HG03575 (cell line): ENCODE measurements around the gene ADAMTSL1.

Source experiments
- ATAC-seq: cut with Tn5 transposase; IDR thresholded peaks from one replicate; pipeline ENCODE4 v1.9.1; 2021; ENCODE audit not compliant: unreplicated experiment, insufficient number of reproducible peaks, low FRiP score; ENCODE audit errors: extremely low read depth

ADAMTSL1 gene

DNA sequence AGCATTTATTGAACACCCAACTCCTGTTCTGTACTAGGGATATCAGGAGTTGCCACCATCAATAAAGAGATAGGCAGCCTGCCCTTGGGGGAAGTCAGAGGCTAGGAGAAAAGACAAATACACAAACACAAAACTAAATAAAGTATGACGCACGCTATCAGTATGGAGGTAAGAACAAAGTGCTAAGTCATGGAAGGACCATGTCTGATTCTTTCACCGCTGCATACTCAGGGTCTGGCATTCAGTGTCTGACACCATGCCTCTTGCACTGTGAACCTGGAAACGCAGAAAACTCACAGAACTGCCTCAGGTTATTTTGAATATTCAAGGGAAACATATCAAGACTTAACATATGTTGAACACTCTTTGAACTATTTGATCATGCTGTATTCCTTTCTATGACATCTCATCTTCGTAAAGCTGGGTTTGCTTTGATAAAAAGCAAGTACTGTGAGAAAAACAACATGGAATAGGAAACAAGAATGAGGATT, 65.3 kb downstream of the ADAMTSL1 start:
- ATAC-seq, result no peak

DNA sequence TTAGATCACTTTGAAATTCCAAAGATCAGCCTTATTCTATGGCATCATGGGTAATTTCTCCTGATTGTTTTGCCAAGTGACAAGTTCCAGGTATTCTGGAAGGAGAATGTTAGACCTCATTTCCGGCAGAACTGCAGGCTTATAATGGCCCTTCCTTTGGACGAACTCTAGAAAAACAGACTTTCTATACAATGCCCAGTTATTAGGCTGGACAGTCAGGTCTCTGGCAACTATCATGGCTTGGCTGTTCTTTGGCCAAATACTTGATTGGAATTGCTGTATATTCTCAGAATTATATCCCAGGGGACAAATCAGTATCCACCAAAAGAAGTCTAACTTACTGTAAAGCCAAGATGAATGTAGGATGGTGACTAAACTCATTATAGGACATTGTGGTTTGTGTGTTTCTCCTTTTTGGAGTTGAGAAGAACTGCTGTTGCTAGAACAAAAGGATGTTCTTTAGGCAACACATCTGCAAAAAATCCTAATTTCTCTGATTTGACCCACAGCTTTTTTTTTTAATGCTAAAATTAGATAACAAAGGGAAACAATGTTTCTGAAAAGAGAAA, 69.0 kb downstream of the ADAMTSL1 start:
- no peak for ATAC-seq

DNA sequence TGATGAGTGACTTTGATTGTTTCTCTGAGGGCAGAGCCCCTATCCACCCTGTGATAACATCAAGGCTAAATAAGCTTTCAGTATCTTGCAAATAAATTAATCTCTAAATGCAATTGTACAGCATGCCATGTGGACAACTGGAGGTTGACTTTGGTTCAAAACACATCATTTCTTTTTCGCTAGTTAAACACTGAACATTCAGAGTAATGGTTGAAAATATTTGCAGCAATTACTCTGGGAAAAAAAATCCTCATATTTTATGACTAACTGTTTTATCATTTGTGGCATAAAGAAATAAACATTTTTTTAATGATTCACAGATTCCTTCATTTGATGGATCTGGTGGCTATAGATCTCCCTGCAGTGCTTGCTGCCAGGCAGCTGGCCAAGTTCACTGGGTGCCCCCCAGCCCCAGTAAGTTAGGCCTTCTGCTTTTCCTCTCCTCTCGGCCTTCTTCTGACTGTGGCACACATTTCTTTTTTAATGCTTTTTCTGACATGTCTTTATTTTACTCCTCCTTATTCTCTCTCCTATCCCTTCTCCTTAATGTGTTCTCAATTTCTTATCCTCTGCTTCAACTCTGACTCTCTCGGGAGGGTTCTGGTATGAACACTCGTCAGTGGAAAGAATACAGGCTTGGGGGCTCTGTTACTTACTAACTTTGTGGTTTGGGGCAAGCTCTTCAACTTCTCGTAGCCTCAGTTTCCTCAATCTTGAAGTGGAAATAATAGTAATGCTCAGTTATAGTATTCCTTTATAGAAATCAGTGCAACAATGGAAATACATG, 69.6 kb downstream of the ADAMTSL1 start:
- no peak for ATAC-seq

DNA sequence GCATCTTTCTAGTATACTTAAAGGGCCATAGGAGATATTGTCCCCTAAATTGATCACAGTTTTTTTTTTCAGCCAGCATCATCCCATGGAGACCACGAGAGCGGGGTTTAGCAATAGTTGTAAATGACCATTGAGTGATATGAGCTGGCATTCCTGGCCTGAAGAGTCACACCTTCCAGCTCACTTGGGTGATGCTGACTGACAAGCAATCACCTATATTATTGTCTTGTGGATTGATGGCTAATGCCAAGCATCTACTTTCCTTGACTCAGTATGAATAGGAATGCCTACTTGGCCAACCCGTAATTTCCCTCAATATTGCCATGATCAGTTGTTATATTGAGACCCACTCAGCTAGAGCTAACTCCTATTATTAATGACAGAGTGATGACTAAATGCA, 70.5 kb downstream of the ADAMTSL1 start:
- no peak for ATAC-seq

DNA sequence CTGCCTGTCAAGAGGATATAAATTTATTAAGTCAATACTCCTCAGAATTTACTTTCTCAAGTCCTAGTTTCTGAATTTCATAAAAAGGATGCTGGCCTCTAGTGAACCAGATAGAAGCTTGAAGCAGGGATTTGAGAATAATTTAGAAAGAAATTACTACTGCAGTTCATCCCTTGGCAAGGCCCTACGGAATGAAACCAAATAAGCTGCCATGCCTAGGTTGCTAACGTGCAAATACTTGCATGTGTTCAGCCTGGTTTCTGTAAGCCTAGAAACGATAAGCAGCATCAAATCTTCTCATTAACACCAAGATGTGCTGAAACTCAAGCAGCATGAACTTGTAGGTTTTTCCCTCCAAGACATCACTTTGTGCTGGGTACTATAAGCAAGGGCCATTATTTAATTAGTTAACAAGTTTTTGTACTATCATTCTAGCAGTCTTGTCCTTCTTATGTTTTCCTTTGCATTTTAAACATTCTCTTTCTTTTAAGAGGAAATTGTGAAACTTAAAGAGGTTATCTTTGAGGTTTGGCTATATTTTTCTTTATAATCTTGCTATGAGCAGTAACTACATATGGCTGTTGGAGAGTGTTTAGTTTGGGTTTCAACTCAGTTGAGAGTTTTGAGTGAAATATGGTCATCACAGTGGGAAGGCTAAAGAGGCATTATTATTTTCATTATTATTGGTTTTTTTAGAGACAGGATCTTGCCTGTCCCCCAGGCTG, 71.8 kb downstream of the ADAMTSL1 start:
- no peak for ATAC-seq

DNA sequence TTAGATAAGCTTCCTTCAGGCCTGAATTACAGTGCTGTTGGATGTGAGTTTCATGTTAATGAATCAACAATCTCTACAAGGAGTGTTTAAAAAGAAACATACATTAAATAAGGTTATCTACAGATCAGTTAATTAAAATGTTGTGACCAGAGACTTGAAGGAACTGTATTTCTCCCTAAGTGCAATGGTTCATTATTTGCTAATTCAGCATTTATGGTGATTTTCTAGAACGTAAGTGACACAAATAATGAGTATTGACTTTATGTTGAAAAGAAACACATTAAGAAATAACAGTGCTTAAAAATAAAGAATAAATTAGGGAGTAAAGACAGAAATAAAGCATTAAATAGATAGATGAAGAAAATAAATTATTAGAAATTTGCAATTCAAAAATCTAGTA, 74.5 kb downstream of the ADAMTSL1 start:
- ATAC-seq, result no peak

DNA sequence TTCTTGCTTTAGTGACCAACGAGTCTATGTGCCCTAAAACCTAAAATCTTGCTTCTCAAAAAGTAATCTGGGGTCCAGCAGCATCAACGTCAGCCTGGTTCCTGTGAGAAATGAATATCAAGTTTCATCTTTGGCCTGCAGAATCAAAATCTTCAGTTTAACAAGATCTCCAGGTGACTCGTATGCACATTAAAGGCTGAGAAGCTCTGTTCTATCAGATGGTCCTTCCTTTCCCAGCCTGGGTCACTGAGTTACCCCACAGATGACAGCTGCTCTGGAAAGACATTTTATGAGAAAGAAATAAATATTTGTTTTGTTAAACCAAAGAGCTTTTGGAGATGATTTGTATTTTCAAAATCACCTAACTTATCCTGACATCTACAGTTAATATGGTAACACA, 75.8 kb downstream of the ADAMTSL1 start:
- ATAC-seq, result no peak

DNA sequence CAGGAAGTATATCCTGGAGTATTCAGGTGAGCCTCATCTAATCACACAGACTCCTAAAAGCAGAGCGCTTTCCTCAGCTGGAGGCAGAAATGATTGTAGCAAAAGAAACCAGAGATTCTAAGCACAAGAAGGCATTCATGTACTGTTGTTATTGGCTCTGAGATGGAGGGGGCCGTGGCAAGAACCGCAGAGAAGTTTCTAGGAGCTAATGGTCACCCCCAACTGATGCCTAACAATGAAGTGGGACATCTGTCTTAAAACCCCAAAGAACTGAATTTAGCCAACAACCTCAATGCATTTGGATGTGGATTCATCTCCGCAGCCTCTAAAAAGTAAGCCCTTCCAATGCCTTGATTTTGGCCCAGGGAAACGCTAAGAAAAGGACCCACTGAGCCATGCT, 76.3 kb downstream of the ADAMTSL1 start:
- no peak for ATAC-seq

DNA sequence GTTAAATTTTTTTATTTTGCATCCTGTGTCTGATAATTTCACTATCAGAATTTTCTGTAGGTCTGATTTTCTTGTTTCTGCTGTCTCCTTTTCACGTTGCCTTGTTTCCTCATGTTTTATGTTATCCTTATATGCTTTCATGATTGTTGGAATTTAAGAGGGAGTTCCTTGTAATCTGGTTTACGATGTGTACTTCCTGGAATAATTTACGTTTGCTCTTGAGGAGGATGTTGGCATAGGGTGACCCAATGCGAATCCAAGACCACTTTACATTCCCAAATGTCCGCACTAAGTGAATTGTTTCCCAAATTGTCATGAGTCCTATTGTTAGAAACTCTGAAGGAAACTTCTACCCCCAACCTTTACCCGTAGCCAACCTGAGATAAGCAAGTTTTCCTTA, 80.3 kb downstream of the ADAMTSL1 start:
- ATAC-seq, result no peak

DNA sequence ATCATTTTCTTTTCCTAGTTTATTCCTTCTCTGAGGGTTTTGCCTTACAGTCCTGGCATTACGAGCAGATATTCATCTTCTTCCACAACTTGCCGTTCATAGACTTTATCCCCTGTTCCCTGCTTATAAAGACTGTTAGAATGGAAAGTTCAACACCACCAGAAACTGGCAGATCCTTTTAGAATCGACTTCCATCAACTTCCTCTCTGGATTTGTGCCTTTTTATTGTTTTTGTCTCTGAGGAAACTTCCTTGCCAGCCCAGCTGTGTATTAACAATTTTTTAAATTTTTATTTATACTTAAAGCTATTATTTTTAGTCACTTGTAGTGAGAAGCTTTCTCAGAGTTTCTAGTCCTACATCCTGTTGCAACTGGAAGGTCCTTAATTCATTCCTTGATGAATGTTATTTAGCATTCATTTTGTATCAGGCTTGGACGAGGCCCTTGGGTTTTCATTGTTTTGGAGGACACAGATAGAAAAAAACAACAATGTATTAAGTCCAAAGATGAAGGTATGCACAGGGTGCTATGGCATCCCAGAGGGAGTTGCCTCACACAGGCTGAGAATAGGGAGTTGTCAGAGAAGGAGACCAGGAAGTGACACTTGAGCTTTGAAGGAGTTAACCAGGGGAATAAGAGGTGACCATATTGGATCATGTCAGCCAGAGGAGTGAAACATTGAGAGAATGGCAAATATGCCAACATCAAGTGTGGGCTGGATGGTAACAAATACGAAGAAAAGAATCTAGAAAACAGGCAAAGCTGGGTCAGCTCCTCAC, 81.3 kb downstream of the ADAMTSL1 start:
- no peak for ATAC-seq

DNA sequence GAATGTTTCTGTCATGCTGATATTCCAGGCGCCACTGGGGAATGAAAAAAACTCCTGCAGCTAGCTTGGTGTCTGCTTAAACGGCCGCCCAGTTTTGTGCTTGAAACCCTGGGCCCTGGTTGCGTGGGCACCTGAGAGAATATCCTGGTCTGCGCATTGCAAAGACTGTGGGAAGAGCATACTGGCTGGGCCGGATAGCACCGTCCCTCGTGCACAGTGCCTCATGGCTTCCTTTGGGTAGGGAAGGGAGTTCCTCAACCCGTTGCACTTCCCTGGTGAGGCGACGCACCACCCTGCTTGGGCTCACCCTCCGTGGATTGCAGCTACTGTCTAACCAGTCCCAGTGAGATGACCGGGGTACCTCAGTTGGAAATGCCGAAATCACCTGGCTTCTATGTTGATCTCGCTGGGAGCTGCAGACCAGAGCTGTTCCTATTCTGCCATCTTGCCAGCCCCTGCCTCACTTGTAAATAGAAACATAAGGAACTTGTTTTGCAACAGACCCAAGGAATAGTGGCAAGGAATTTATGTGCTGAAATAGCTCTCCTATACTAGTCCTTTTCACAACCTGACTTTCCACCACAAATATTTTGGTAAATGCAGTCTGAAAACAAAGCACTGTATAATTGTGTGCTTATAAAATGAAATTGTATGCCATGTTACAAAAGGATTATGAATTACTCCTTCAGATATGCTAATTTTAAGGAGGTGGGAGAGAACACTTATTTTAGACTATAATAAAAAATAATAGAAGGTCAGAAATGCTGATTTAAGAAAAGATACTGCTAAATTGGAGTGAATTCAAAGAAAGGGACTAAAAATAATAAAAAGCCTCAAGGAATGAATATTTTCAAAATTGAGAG, 90.3 kb downstream of the ADAMTSL1 start:
- no peak for ATAC-seq

DNA sequence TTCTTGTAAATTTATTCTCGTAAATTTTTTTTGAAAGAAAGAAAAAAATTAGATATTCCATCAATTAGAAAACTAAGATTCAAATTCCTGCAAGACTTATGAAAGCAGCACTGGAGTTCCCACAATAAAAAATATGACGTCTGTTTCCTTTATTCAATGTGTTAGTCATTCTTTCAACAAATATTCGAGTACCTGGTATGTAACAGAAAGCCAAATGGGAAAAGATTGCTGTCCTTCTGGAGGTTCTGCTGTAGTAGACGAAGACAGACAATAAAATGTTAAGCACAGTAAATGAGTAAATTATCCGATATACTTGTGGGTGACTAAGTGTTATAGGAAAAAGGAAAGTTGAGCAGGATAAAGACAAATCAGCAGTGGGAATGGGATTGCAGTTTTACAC, 92.2 kb downstream of the ADAMTSL1 start:
- no peak for ATAC-seq

DNA sequence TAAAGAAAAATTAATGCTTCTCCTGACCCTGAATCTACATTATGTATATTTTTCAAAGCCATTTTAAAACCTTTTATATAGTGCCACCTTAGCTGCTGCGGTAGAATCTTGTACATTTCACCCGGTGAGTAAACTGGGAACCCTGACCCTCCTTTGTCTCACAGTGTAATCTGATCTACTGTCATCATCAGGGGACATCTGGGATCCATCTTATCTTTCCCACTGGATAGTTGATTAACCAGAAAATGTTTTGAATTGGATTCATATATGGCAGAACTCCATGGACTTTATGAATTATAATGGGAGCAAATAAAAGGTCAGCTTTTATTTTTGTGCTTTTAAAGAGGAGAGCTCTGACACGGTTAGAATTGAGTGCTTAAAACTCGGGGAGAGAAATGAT, 95.0 kb downstream of the ADAMTSL1 start:
- ATAC-seq, result no peak

DNA sequence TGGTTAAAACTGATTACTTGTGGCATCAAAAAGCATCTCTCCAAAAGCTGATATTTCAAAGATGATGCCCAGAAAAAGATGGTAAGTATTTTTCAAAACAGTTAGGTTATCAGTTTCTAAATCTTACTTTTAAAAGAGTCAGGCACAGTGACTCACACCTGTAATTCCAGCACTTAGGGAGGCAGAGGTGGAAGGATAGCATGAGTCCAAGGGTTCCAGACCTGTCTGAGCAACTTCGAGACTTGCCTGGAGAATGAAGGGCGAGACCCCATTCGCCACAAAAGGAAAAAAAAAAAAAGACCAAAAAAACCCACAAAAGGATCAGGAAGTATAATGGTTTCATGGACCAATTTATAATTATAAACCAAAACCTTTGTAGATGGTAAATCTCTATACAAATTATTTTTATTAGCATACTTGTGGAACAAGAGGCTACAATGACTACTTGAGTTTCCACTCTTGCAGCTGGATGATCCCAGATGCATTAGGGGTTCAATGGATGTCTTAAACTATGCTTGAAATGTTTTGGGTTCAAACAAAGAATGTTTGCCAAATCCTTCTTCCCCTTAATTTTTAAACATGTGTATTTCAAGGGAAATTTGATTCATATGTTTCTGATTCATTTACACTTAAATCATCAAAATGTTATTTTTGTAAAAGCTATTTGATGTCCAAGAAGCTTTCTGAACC, 96.1 kb downstream of the ADAMTSL1 start:
- ATAC-seq, result no peak

DNA sequence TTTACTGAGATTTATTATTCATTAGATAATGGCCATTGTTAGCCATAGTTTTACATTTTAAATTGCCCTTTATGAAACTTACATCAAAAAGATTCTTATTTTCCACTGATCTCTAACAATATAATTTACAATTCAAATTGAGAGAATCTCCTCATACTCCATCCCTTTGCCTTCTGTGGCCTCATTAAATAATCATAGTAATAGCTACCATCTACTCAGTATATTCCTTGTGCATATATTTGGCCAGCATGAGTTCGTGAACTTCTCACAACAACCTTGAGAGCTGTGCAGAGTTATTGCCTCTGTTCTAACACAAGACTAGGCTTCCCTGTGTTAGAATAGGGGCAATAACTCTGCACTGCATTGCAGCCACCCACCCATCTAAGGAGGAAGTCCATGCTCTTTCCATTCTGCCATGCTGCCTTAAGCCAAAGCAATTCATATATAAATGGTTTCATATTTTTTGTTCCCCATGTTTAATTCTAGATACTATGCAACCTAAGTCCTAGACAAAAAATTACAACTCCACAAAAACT, 99.1 kb downstream of the ADAMTSL1 start:
- no peak for ATAC-seq

DNA sequence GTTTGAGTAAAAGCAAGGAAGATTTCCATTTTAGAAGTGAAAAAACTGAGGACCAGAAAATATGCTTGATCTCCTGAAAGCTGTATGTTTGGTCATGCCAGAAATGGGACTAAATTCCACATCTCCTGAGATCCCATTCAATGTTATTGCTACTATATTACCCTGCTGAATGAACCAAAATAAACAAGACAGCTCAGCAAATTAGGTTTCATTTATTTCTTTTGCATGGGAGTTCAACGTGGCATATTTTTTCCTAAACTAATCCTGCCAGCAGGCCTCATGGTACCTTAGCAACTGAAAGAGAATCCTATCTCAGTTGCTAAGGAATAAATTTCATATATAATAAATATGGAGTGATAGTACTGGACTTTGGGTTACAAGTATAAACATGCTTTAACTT, 101.7 kb downstream of the ADAMTSL1 start:
- ATAC-seq, result no peak

DNA sequence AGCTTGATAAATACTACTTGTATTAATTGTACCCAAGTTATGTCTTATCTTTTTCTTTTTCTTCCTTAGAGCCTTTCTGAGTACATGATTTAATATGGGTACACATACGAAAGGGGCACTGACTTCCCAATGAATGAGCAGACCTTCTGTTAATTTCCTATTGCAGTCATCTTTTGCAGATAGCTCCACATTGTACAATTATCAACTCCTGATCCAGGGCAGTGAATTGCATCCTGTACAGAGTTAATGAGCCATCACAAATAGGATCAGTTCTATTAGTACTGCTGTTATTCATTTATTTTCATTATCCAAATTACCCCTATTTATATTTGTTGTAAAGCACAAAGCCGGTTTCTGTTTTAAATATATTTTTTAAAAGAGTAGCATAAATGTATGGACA, 105.6 kb downstream of the ADAMTSL1 start:
- ATAC-seq, result no peak

DNA sequence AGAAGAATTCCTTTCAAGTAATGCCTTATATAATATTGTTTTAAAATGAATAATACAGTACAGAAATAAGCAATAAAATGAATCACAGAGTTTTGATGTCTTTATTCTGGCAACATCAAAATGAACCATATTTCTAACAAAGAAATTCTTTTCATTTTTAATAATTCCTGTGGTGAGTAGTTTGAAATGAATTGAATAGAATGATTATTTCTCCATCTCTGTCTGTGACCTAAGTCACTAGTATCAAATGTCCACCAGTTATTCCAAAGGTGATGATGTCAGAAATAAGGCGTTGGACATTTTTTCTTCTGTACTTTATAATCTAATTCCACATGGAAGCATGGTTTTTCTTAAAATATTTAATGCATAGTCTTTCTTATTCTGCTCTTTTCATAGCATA, 106.2 kb downstream of the ADAMTSL1 start:
- no peak for ATAC-seq
